Fibroblast of the conjunctiva (primary cell): ENCODE data around the gene TOR1B.

Source experiments
- DNase-seq: peaks from one replicate; pipeline ENCODE4 v3.0.0-alpha.2; 2010; ENCODE audit warnings: low read depth

Gene TOR1B

DNA sequence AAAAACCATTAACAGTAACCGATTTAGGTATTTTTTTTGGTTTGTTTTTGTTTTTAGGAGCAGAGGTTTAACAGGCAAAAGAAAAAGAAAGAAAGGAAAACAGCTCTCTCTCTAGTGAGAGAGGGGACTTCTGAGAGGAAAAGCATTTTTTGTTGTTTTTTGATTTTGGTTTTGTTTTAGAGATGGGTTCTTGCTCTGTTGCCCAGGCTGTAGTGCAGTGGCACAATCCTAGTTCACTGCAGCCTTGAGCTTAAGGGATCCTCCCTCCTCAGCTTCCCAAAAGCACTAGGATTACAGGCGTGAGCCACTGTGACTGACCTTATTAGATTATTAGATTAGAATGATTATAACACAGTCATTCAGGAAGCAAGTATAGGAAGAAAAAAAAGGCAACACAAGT, 42.4 kb downstream of the TOR1B start:
- no peak for DNase-seq

DNA sequence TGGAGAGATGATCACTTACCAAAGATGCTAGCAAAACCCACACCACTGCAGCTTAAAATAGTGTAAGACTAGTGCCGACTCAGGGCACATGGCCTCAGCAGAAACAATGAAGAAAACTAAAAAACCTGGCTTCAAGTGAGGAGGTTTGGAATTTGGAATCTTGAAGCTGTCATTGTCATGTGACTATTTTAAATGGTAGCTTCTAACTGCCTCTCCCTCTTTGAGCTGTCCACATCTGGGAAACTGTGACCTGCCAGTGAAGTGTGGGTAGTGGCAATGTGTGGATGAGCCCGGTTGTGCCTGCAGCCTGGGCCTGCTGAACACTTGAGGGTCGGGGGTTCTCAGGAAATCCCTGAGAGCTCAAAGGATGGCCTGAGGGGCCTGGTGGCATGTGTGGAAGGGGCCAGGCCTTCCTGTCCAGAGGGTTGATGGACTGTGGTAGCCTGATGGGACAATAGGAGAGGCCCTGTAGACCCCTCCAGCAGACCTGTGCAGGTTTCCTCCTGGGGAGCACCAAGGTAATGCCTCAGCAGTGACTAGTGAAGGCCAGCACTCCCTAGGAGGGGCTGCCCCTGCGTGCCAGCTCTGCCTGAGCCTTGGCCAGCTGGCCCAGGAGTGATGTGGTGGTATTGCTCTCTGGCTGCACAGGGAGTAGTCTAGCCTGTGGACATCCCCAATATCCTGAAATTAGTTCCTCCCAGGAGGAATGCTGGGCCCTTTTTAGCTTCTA, 45.9 kb downstream of the TOR1B start:
- no peak for DNase-seq

DNA sequence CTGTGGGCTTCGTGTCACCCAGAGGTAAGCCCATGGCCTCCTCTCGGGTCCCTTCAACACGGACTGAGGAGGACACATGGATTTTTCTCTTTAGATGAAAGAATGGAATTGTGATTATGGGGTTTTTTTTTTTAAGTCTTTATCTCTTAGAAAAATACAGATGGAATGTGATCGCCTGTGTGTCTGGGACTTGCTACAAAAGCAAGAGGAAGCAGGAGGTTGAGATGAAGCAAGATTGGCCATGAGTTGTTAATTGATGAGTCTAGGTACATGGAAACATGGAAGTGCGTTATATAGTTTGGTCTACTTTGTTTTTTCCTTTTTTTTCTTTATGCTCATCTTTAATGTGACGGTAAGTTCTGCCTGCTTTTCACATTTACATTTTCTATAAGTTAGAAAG, 46.9 kb downstream of the TOR1B start:
- no peak for DNase-seq

DNA sequence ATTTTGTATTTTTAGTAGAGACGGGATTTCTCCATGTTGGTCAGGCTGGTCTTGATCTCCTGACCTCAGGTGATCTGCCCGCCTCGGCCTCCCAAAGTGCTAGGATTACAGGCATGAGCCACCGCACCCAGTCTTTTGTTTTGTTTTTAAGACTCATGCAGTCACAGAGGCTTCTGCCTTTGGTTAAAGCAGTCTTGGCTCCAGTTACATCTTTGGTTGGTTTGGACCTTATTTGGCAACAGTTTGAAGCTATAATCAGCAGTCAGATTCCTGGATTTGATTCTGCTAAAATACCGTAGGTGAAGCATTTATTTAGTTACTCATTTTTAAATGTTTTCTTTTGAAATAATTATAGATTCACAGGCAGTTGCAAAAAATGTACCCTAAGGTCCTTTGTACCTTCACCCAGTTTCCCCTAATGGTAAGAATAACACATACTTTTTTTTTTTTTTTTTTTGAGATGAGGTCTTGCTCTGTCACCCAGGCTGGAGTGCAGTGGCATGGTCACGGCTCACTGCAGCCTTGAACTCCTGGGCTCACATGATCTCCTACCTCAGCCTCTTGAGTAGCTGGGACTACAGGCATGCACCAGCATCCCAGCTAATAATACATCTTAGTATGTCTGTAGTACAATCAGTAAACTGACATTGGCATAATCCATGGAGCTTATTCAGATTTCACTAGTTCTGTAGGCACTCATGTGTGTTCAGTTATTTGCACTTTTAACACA, 48.0 kb downstream of the TOR1B start:
- DNase-seq: no peak

DNA sequence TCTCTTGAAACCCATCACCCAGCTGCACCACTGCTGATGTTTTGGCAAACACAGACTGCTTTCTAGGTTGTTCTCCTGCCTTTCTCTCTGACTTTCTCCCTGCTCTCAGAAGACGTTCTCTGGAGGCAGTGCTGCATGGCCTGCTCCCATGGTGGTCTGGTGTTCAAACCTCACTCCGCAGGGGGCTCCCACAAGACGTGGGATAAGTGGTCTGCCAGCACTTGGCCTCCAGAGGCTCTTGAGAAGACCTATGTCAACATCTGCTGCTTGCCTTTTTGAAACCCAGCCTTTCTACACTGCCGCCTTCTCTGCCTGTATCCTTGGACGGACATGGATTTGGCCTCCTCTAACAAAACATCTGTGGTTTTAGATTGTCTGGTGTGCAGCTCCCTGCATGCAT, 48.8 kb downstream of the TOR1B start:
- DNase-seq: no peak

DNA sequence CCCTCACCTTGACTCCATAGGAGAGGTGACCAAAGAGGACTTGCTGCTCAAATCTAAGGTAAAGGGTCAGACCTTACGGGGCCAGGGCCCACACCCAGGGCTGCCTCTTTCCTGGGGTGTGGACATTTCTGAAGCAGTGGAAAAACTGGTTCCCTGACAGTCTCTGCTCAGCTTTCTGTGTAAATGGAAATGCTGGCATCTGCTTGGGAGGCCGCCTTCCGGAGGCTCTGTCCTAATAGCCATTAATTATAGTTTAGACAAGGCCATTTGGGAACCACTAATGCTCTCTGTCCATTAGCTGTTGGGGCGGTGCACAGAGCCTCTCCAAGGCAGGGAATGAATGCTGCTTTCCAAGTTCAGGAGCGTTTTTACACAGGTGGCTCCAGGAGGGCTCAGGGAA, 49.6 kb downstream of the TOR1B start:
- no peak for DNase-seq

DNA sequence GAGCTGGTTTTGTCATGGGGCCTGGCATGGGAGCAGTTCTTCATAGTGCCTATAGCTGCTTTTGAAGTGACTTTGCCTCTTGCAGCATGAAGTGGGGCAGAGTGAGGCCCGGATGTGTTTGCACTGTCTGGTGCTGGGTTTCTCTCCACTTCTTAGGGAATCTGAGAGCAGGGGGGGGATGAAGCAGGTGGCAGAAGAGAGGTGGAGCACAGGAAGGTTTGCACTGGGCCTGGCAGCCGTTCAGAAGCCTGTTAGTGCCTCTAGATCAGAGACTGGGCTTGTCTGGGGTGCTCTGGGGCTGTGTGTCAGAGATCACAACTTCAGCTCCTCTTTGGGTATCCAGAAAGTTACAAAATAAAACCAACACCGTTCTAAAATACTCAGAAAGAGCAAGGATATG, 50.6 kb downstream of the TOR1B start:
- no peak for DNase-seq

DNA sequence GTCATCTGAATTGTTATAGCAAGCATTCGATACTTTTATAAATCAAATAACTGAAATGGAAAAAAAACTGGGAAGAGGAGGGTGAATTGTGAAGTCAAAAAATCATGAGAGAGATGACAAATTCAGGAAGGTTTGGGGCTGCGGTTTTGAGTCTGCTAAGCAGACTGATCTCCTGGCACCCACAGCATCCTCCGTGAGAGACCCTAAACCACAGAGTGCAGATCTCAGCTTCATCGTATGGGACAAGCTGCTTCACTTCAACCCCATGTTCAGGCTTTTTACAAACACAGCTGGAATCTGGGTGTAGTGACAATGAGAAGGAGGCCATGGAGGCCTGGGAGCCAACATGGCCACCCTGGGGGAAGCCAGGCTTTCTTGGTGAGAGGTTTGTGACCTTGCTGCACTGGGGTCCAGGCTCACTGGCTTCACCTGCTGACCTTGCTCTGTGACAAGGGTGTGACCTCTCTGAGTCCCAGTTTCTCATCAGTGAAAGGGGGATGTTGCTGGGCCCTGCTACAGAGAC, 51.7 kb downstream of the TOR1B start:
- no peak for DNase-seq

DNA sequence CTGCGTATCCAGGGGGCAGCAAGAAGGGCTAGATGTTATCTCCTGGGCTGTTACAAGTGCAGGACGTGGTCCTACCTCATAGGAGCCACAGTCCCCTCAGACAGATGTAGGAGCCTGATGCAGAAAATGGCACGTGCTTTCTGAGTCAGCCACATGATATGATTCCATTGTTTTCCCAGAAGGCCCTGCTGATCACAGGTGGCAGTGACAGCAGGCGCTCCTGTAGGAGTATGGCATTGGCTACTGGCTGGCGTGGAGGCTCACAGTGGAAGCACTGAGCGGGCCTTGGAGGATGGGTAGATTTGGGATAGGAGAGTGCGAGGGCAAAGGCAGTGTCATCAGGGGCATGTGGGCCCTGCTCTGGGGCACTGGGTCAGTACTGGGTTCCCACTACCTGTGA, 54.2 kb downstream of the TOR1B start:
- DNase-seq: no peak

DNA sequence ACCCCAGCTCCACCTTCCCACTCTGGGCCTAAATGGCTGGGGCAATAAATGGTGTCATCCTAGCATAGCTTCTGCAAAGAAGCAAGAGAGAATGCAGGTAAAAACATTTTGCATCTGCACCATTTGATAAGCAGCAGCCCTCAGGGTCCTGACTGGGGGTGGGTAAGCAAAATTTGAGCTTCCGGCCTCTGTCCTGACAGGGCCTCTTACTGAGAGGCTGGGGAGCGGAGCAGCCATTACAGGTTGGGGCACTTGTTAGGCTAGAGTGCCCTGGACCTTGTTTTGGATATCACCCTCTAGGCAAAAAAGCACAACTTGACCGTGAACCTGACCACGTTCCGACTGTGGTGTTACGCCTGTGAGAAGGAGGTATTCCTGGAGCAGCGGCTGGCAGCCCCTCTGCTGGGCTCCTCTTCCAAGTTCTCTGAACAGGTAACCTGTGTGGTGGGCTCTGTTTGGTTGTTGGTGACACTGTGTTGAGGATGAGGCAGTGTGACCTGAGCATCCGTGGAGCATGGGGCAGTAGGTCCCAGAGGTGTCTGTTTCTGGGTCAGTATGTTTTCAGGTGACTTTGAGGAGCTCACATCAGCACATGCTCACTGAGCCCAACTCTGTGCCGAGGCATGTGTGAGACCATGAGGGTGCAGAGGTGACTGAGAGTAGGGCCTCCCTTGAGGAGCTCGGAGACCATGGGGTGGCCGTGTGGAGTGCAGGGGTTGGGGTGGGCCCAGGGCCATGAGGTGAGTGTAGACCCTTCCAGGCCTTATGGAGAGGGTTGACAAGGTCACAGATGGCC, 55.4 kb downstream of the TOR1B start:
- DNase-seq: no peak
